Measurements from ENCODE around the gene CACNA1E.

CACNA1E gene

GRCh38 chr1:181637998-181638397 is 154.7 kb downstream of the CACNA1E start:
- no peak for DNase-seq (ENCODE audit: low spot score)

- DNase-seq (ENCODE audit: low spot score) = no peak
Observed at GRCh38 chr1:181640956-181641355, 157.6 kb downstream of the CACNA1E start.

GRCh38 chr1:181643631-181644030 is 160.3 kb downstream of the CACNA1E start:
- DNase-seq (ENCODE audit: low spot score) = no peak

GRCh38 chr1:181645171-181645570 is 161.9 kb downstream of the CACNA1E start:
- no peak for DNase-seq (ENCODE audit: low spot score)

DNA sequence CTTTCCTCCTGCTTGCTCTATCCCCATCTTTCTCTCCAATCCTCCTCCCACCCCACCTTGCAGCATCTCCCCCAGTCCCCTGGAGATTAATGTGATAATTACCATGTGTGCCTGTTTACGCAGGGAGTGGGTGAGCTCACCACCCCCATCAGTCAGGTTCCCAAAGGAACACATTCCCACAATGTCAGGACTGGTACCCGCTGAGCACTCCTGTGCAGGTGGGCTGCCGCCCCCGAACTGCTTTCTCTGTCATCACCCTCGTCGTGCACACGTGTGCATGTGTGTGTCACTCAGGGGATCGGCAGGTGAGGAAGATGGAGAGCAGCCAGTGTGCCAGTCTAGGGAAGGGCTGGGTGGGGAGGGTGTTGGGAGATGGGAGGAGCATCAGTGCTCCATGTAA is 163.4 kb downstream of the CACNA1E start:
- DNase-seq (ENCODE audit: low spot score) = no peak

DNA sequence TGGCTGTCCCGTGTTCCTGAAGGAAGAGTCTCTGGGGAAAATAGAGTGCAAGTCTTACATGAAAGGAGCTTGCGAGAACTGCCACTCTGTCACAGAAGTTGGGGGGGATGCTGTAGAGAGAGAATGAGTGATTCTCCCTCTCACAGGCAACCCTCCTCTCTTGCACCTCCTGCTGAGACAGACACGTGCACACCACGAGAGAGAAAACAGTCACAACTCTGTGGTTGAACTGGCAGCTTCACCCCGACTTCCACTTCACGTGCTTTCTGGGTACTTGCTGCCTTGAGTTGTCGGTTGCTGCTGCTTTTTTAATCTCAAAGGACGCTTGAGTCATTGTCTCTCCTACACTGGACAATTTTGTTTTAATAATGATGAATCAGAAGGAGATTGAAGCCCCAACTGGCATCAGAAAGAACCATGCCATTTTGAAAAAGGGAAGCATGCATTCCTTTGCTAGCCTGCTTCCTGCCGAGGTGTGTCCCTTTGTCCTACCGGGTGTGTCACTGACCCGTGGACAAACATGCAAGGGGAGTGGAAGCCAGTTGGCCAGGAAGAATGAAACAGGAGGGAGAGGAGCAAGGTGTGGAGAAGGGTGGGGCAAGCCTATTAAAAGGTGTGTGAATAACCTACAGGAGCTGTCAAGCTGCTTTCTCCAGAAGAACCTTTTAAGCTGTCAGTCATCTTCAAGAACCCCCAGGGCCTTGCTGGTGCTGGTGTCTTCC is 164.2 kb downstream of the CACNA1E start:
- no peak for DNase-seq (ENCODE audit: low spot score)

DNA sequence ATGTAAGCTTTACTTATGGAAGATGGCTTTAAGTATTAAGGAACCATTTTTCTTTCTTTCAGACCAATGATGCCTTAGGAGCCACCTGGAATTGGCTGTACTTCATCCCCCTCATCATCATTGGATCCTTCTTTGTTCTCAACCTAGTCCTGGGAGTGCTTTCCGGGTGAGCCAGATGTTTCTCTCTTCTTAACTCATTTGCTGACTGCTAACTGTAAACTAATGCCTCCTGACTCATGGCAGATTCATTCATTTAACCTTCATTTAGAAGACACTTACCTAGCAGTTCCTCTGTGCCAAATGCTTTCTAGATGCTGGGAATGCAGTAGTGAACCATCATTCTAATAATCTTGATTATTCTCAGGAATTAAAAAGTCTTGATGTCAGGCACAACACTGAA is 168.0 kb downstream of the CACNA1E start:
- DNase-seq (ENCODE audit: low spot score) = no peak

GRCh38 chr1:181655756-181656155 is 172.4 kb downstream of the CACNA1E start:
- DNase-seq (ENCODE audit: low spot score) = no peak

DNA sequence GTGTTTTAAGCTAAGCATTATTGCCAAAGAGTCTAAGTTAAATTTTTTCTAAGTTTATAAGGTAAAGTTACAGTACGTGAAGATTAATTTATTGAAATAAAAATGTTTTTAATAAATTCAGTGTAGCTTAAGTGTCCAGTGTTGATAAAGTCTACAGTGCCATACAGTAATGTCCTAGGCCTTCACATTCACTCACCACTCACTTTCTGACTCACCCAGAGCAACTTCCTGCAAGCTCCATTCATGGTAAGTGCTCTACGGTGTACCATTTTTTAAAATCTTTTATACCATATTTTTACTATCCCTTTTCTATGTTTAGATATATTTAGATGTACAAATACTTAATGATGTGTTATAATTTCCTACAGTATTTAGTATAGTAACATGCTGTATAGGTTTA is 173.2 kb downstream of the CACNA1E start:
- no peak for DNase-seq (ENCODE audit: low spot score)

DNA sequence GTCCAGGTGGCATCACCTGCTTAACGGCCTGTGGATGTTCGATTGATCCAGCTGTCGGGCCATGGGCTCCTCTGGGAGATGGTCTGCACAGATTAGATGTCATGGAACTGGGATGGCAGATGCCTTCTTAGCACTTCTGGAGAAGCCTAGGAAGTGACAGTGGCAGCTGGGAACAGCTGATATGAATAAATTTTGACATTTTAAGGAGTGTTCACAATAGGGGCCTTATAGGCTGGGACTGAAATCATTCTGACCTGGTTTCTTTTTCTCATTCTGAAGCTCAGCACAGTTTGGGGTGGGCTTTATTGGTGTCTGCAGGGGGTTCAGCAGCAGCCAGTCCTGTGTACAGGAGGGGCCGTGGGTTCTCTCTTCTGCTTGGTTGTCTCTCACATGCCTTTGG is 175.3 kb downstream of the CACNA1E start:
- DNase-seq (ENCODE audit: low spot score) = no peak

DNA sequence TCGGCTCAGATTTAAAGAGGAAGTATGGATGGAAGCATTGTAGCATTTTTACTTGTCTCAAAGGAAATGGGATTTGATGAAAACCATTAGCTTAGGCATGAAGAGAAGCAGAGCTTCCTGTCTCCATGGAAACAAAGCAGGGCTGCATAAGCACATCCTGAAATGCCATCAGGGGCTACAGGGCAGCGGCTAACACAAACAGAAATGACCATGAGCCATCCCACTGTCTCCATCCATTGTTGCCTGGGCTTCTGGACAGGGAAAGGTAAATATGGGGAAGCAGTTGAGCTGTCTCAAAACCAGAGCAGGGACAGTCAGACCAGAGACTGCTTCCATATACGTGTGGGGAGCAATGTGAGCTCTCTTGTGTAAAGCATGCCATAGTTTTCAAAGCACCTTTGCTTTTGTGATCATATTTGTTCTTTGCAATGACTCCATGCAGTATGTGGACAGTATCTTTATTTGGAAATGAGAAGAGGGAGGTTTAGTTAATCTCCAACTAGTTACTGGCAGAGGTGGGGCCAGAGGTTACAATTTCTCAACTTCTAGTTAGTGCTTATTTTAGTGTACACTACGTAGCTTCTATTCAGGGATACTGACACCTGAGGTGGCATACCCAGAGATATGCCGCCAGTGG is 176.1 kb downstream of the CACNA1E start:
- no peak for DNase-seq (ENCODE audit: low spot score)

DNA sequence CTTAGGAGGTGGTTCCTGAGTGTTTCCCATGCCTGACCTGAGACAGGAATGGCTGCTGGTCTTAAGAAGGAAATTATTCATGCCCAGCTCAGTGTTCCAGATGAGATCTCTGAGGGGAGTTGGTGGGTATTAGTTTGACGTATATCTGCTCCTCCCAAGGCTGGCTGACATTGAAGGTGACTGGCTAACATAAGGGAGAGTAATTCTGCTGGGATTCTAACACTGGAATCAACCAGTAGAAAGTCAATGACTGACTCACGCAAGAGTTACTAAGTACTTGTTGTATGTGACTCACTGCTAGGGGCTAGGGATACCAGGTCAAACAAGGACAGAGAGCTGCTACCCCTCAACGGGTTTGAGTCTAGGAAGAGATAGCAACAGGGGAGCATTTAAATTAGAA is 177.3 kb downstream of the CACNA1E start:
- DNase-seq (ENCODE audit: low spot score) = no peak

- DNase-seq (ENCODE audit: low spot score) = no peak
Observed at GRCh38 chr1:181661569-181661968, 178.3 kb downstream of the CACNA1E start.

GRCh38 chr1:181662606-181663005 is 179.3 kb downstream of the CACNA1E start:
- no peak for DNase-seq (ENCODE audit: low spot score)

DNA sequence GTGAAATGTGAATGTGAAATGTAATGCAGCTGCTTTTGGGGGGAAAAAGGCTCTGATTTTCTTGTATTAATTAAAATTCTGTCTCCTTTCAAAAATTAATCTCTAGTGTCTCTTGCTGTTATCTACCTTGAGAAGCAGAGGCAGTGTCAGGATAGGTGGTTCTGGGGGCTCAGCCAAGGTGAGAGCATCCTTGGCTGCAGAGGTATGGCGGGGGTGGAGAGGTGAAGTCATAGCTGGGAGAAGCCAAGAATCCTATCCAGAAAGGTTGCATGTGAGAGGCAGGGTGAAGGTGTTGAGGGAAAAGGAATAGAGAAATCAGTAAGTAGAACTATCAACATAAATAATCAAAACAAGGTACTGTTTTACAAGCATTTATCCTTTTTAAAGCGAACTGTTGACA is 181.2 kb downstream of the CACNA1E start:
- no peak for DNase-seq (ENCODE audit: low spot score)

- DNase-seq (ENCODE audit: low spot score) = no peak
Observed at GRCh38 chr1:181669246-181669645, 185.9 kb downstream of the CACNA1E start.

- no peak for DNase-seq (ENCODE audit: low spot score)
Observed at GRCh38 chr1:181674617-181675016, 191.3 kb downstream of the CACNA1E start.

GRCh38 chr1:181675091-181675917 is 192.0 kb downstream of the CACNA1E start:
- DNase-seq (ENCODE audit: low spot score) = no peak

DNA sequence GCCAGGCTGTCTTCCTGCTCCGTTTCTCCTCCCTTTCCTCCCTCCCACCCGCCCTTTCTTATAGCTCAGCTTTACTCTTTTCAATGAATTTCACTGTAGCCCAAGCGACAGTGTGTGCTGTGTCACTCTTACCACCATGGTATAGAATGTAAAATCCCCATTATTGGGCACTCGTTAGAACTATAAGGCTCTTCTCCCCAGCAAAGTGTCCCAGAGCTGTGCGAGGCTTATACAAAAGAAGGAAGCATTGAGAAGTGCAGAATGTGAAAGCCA is 192.5 kb downstream of the CACNA1E start:
- no peak for DNase-seq (ENCODE audit: low spot score)

DNA sequence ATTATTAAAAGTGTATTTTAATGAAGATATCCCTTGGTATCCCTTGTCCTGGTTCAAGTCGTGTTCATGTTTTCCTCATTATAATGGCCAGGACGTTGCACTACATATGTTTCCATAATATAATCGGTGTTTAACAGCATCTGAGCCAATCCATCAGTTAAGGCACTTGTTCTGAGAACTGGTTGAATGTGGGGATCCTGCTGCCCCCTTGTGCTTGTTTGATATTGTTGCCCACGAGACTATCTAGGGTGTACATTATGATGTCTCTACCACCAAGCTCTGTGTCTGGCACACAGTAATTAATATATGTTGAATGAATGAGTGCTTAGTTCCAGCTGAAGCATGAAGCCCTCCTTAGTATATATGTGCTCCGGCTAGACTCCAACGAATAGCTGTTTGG is 193.0 kb downstream of the CACNA1E start:
- peak; percentile 19 for DNase-seq (ENCODE audit: low spot score)

GRCh38 chr1:181680332-181680731 is 197.0 kb downstream of the CACNA1E start:
- no peak for DNase-seq (ENCODE audit: low spot score)

DNA sequence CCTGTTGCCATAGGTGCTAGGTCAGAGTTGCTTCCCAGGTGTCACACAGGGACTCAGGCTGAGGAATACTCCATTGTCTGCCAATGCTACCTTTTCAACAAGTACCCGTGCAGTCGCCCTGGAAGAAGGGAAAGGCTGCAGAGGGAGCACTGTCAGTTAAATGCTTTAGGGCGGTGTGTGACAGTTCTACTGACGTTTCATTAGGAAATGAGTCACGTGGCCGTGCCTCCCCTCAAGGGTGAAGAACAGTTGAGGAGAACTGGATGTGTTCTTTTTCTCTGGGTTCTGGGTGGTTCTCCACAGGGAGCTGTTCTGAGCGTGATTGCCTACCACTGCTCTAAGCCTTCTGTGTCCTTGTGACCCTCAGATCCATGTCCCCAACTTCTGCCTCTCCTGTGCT is 197.6 kb downstream of the CACNA1E start:
- DNase-seq (ENCODE audit: low spot score) = no peak

- no peak for DNase-seq (ENCODE audit: low spot score)
Observed at GRCh38 chr1:181685211-181685610, 201.9 kb downstream of the CACNA1E start.
